Liver (tissue), 9 donors: ENCODE measurements around the gene PTHLH. TPM values are rescaled to one million over a fixed set of nuclear protein-coding genes. Genes with fewer than 3 reads are reported as not detected.

Source experiments
- DNase-seq: peaks from one replicate; pipeline ENCODE4 v3.0.0-alpha.2; 2017; ENCODE audit warnings: low spot score
- H3K27ac ChIP-seq, 2 donors: one replicate each; pipeline ENCODE4 v1.7.0; 2013; ENCODE audit warnings: inconsistent platforms in 2 of 2, low read length in 2 of 2, control low read depth in 1 of 2, low read depth in 1 of 2, mild to moderate bottlenecking in 1 of 2
- H3K27me3 ChIP-seq, 4 donors: one replicate each; pipeline versions ENCODE4 v1.6.1 to v1.7.0; 2013; ENCODE audit warnings: low read length in 3 of 4, inconsistent platforms in 1 of 4, mild to moderate bottlenecking in 1 of 4, moderate library complexity in 1 of 4; ENCODE audit not compliant: control insufficient read depth in 4 of 4, insufficient read depth in 4 of 4
- H3K36me3 ChIP-seq, 4 donors: one replicate each; pipeline versions ENCODE4 v1.6.1 to v1.7.0; 2013; ENCODE audit warnings: low read length in 3 of 4, mild to moderate bottlenecking in 3 of 4, low read depth in 1 of 4, moderate library complexity in 1 of 4; ENCODE audit not compliant: control insufficient read depth in 4 of 4, insufficient read depth in 3 of 4
- H3K4me1 ChIP-seq, 4 donors: one replicate each; pipeline versions ENCODE4 v1.6.1 to v1.7.0; 2013; ENCODE audit warnings: low read length in 3 of 4, mild to moderate bottlenecking in 3 of 4, moderate library complexity in 1 of 4; ENCODE audit not compliant: control insufficient read depth in 4 of 4, insufficient read depth in 4 of 4
- H3K4me3 ChIP-seq, 3 donors: one replicate each; pipeline versions ENCODE4 v1.6.1 to v1.7.0; 2013; ENCODE audit warnings: low read length in 3 of 3, control low read depth in 1 of 3, low read depth in 1 of 3, mild to moderate bottlenecking in 1 of 3
- H3K9ac ChIP-seq, 2 donors: one replicate each; pipeline ENCODE4 v1.7.0; 2013; ENCODE audit warnings: low read length in 2 of 2, mild to moderate bottlenecking in 2 of 2, moderate library complexity in 2 of 2, control low read depth in 1 of 2, low read depth in 1 of 2
- H3K9me3 ChIP-seq, 4 donors: one replicate each; pipeline versions ENCODE4 v1.6.1 to v1.7.0; 2013; ENCODE audit warnings: low read length in 3 of 4; ENCODE audit not compliant: control insufficient read depth in 4 of 4
- ATF3 ChIP-seq: IDR thresholded peaks from 2 replicates; pipeline ENCODE4 v1.6.1; 2016; ENCODE audit warnings: antibody characterized with exemption
- CTCF ChIP-seq: fragments of 150-350 bp; IDR thresholded peaks from 2 replicates; pipeline ENCODE4 v1.5.1; 2017; ENCODE audit warnings: improper control_type of control experiment, low read depth, low read length; ENCODE audit not compliant: missing input control
- FOXA1 ChIP-seq: IDR thresholded peaks from 2 replicates; pipeline ENCODE4 v1.6.1; 2016; ENCODE audit warnings: antibody characterized with exemption
- FOXA2 ChIP-seq: IDR thresholded peaks from 2 replicates; pipeline ENCODE4 v1.6.1; 2016; ENCODE audit warnings: antibody characterized with exemption
- HNF4A ChIP-seq, 2 donors: conservative IDR thresholded peaks; 2 replicates each; pipeline ENCODE4 v1.6.1; 2016; ENCODE audit warnings: antibody characterized with exemption in 2 of 2, mild to moderate bottlenecking in 2 of 2
- HNF4G ChIP-seq: IDR thresholded peaks from 2 replicates; pipeline ENCODE4 v1.6.1; 2016; ENCODE audit warnings: antibody characterized with exemption
- JUND ChIP-seq, 2 donors: IDR thresholded peaks; 2 replicates each; pipeline ENCODE4 v1.6.1; 2016; ENCODE audit warnings: antibody characterized with exemption in 2 of 2
- MAX ChIP-seq: IDR thresholded peaks from 2 replicates; pipeline ENCODE4 v1.6.1; 2016; ENCODE audit warnings: antibody characterized with exemption
- NR2F2 ChIP-seq: IDR thresholded peaks from 2 replicates; pipeline ENCODE4 v1.6.1; 2016; ENCODE audit warnings: antibody characterized with exemption
- RAD21 ChIP-seq, 2 donors: IDR thresholded peaks; 2 replicates each; pipeline ENCODE4 v1.6.1; 2016; ENCODE audit warnings: antibody characterized with exemption in 2 of 2, mild to moderate bottlenecking in 2 of 2
- REST ChIP-seq: IDR thresholded peaks from 2 replicates; pipeline ENCODE4 v1.6.1; 2016; ENCODE audit warnings: antibody characterized with exemption, mild to moderate bottlenecking
- RXRA ChIP-seq, 2 donors: IDR thresholded peaks; 2 replicates each; pipeline ENCODE4 v1.6.1; 2017 to 2018; ENCODE audit warnings: antibody characterized with exemption in 2 of 2, mild to moderate bottlenecking in 1 of 2
- SP1 ChIP-seq: IDR thresholded peaks from 2 replicates; pipeline ENCODE4 v1.6.1; 2018; ENCODE audit warnings: antibody characterized with exemption, mild to moderate bottlenecking
- TAF1 ChIP-seq: conservative IDR thresholded peaks from 2 replicates; pipeline ENCODE4 v1.6.1; 2016; ENCODE audit warnings: antibody characterized with exemption, mild to moderate bottlenecking
- YY1 ChIP-seq: IDR thresholded peaks from 2 replicates; pipeline ENCODE4 v1.6.1; 2016; ENCODE audit warnings: antibody characterized with exemption, mild to moderate bottlenecking
- ZBTB33 ChIP-seq: IDR thresholded peaks from 2 replicates; pipeline ENCODE4 v1.6.1; 2016; ENCODE audit warnings: antibody characterized with exemption
- WGBS: extraction: QIAGEN DNeasy Blood & Tissue Kit; methylation state at CpG from one replicate; pipeline ENCODE4 v1.1.7; 2013; 5-methylcytosine and 5-hydroxymethylcytosine counted together
- polyA plus RNA-seq, 2 donors: library from polyadenylated mRNA; stranded (reverse) in 1 of 2; unstranded in 1 of 2; fragments of 200-250 nt in 1 of 2; fragments of >200 nt in 1 of 2; fragmentation: Nextera tagmentation in 1 of 2; extraction: Ambion mirVana in 1 of 2; gene quantifications; one replicate each; pipeline versions ENCODE4 v1.2.1 to v1.2.3, GENCODE V29; 2013 to 2015
- total RNA-seq, 2 donors: library from RNA; depleted of rRNA; stranded (reverse); fragments of >200 nt; gene quantifications; one replicate each; pipeline ENCODE4 v1.2.3, GENCODE V29; 2014
- donor health status: healthy.
- donor health status: healthy.
- donor health status: healthy.
- donor health status: healthy.
- donor health status: healthy.

The PTHLH gene
- total and polyA plus RNA-seq, 4 donors, result not detected

- no peak for TF ChIP-seq MAX
- no peak for TF ChIP-seq HNF4G
- no peak for TF ChIP-seq YY1
- no peak for TF ChIP-seq REST
Observed at GRCh38 chr12:27924350-27925135, 48.0 kb downstream of the PTHLH start (continued).

GRCh38 chr12:27922531-27923139, 49.9 kb downstream of the PTHLH start:
- Histone ChIP-seq H3K27me3 (no peaks in the 10 kb centered on the region), H3K36me3 (no peaks in the 10 kb centered on the region), H3K9me3 (no peaks in the 10 kb centered on the region), H3K9ac (no peak overlapping the region), H3K4me1 (peaks cover 0 to 9% (median 8%) of the 10 kb centered on the region in 4 donors), H3K4me3 (no peak overlapping the region), H3K27ac (no peak overlapping the region)
- TF ChIP-seq RXRA (IDR thresholded peaks at IDR 0.05) (peak; percentile 26 to 38), NR2F2 (peak; percentile 37), FOXA1 (no peak), RAD21 (IDR thresholded peaks at IDR 0.05) (no peak), JUND (IDR thresholded peaks at IDR 0.05) (no peak), HNF4A (conservative IDR thresholded peaks at IDR 0.05) (peak in 1 of 2 donors; percentile 19), YY1 (no peak)
- 79% methylated on average over 1 of the region's 1 CpG for WGBS
- DNase-seq, result no peak

- H3K36me3 ChIP-seq, result no peaks in the 10 kb centered on the region
- no peaks in the 10 kb centered on the region for H3K9me3 ChIP-seq
- no peak for DNase-seq
- WGBS, result 90% methylated on average over 7 of the region's 7 CpGs
- TF ChIP-seq REST (no peak), SP1 (no peak), ZBTB33 (no peak), CTCF (no peak), FOXA2 (no peak), FOXA1 (no peak), HNF4A (conservative IDR thresholded peaks at IDR 0.05) (no peak), MAX (no peak), TAF1 (no peak), ATF3 (no peak), RAD21 (IDR thresholded peaks at IDR 0.05) (no peak)
- no peak overlapping the region for H3K9ac ChIP-seq
- peaks cover 0 to 9% (median 8%) of the 10 kb centered on the region in 4 donors for H3K4me1 ChIP-seq
- no peak overlapping the region for H3K4me3 ChIP-seq
- H3K27me3 ChIP-seq, result no peaks in the 10 kb centered on the region
- no peak overlapping the region for H3K27ac ChIP-seq
Observed at GRCh38 chr12:27919671-27920235, 52.8 kb downstream of the PTHLH start.
